Measurements from ENCODE around the gene TRA2A.

TRA2A gene

GRCh38 chr7:23531794-23532489, at the start of gene TRA2A:
Gene TRA2A (minus strand): TSS chr7:23531981. CDS start chr7:23531824, 157 bp downstream.
- no peak for TF ChIP-seq CTCF (IDR thresholded peaks at IDR 0.05)
- no peaks in the 10 kb centered on the region for H3K27me3 ChIP-seq (ENCODE audit: control insufficient read depth, insufficient read depth, low read length)
- H3K9ac ChIP-seq = peak within 1 kb of the TSS; percentile 99
- H3K4me2 ChIP-seq (ENCODE audit: low read length) = peak within 1 kb of the TSS; percentile 85
- peaks cover 49% of the 10 kb centered on the region for H3K79me2 ChIP-seq
- no peaks in the 10 kb centered on the region for H3K36me3 ChIP-seq (ENCODE audit: control insufficient read depth, insufficient read depth, low read length)
- peak within 1 kb of the TSS; percentile 98 for H3K27ac ChIP-seq
- peak within 1 kb of the TSS; percentile 100 for H2AFZ ChIP-seq
- no peaks in the 10 kb centered on the region for H3K9me3 ChIP-seq (ENCODE audit: control insufficient read depth, low read length)
- peaks cover 11% of the 10 kb centered on the region for H3K4me1 ChIP-seq
- H3K4me3 ChIP-seq (ENCODE audit: low read depth, low read length) = peak within 1 kb of the TSS; percentile 97

- H3K9ac ChIP-seq = no peak overlapping the region
- no peaks in the 10 kb centered on the region for H3K79me2 ChIP-seq
- no peak overlapping the region for H3K4me3 ChIP-seq (ENCODE audit: low read depth, low read length)
- H3K4me2 ChIP-seq (ENCODE audit: low read length) = no peak overlapping the region
- no peaks in the 10 kb centered on the region for H3K27me3 ChIP-seq (ENCODE audit: control insufficient read depth, insufficient read depth, low read length)
- no peaks in the 10 kb centered on the region for H3K4me1 ChIP-seq
- H3K27ac ChIP-seq = no peak overlapping the region
- no peaks in the 10 kb centered on the region for H3K36me3 ChIP-seq (ENCODE audit: control insufficient read depth, insufficient read depth, low read length)
- no peaks in the 10 kb centered on the region for H3K9me3 ChIP-seq (ENCODE audit: control insufficient read depth, low read length)
- H2AFZ ChIP-seq = no peak overlapping the region
- peak; percentile 91 for TF ChIP-seq CTCF (IDR thresholded peaks at IDR 0.05)
Measured at GRCh38 chr7:23570592-23571200, 38.9 kb upstream of the TRA2A start.

GRCh38 chr7:23558303-23558702, 26.5 kb upstream of the TRA2A start:
- Histone ChIP-seq H3K27ac (no peak overlapping the region), H3K36me3 (ENCODE audit: control insufficient read depth, insufficient read depth, low read length) (no peaks in the 10 kb centered on the region), H3K4me3 (ENCODE audit: low read depth, low read length) (no peak overlapping the region), H3K9ac (no peak overlapping the region), H2AFZ (no peak overlapping the region), H3K27me3 (ENCODE audit: control insufficient read depth, insufficient read depth, low read length) (peaks cover 2% of the 10 kb centered on the region), H3K4me1 (no peaks in the 10 kb centered on the region), H3K9me3 (ENCODE audit: control insufficient read depth, low read length) (no peaks in the 10 kb centered on the region), H3K4me2 (ENCODE audit: low read length) (no peak overlapping the region), H3K79me2 (no peaks in the 10 kb centered on the region)
- no peak for TF ChIP-seq CTCF (IDR thresholded peaks at IDR 0.05)

- no peak overlapping the region for H3K4me2 ChIP-seq (ENCODE audit: low read length)
- TF ChIP-seq CTCF (IDR thresholded peaks at IDR 0.05) = no peak
Measured at GRCh38 chr7:23547662-23548061, 15.9 kb upstream of the TRA2A start.

More at GRCh38 chr7:23547662-23548061, 15.9 kb upstream of the TRA2A start:
- Histone ChIP-seq H3K36me3 (ENCODE audit: control insufficient read depth, insufficient read depth, low read length) (no peaks in the 10 kb centered on the region), H3K79me2 (no peaks in the 10 kb centered on the region), H3K27ac (no peak overlapping the region), H3K27me3 (ENCODE audit: control insufficient read depth, insufficient read depth, low read length) (no peaks in the 10 kb centered on the region), H3K4me3 (ENCODE audit: low read depth, low read length) (no peak overlapping the region), H3K9me3 (ENCODE audit: control insufficient read depth, low read length) (no peaks in the 10 kb centered on the region), H3K9ac (no peak overlapping the region), H2AFZ (no peak overlapping the region), H3K4me1 (no peaks in the 10 kb centered on the region)

All from parathyroid adenoma (tissue), 2 donors.